ENCODE measurements around the gene S100A3. TPM values are rescaled to one million over a fixed set of nuclear protein-coding genes. Genes with fewer than 3 reads are reported as not detected.

S100A3 gene
- total and polyA plus RNA-seq, 2 of the 13 experiments (the other 11 are each of a cell fraction or from before 2014, with no cell fraction given) = 2.5 to 4.5 TPM

DNA sequence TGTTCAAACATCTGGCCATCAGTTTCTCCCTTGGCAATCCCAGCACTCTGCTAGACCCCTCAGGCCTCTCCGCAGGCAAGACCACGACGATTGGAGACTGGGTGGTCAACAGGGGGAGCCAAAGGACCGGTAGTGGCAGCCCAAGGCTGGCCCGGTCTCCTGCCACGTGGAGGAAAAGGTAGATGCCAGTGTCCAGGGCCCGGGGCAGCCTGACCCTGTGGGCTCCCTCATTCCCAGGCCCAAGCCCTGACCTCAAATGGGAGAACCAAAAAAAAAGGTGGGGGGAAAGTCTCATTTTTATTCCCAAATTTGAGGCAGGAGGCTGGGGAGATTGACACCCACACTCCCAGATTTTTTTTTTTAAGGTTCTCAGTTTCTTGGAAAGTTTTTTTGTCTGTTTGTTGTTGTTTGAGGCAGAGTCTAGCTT lies 38.1 kb downstream of the S100A3 start (continued):
- TF ChIP-seq, protein P1, sequence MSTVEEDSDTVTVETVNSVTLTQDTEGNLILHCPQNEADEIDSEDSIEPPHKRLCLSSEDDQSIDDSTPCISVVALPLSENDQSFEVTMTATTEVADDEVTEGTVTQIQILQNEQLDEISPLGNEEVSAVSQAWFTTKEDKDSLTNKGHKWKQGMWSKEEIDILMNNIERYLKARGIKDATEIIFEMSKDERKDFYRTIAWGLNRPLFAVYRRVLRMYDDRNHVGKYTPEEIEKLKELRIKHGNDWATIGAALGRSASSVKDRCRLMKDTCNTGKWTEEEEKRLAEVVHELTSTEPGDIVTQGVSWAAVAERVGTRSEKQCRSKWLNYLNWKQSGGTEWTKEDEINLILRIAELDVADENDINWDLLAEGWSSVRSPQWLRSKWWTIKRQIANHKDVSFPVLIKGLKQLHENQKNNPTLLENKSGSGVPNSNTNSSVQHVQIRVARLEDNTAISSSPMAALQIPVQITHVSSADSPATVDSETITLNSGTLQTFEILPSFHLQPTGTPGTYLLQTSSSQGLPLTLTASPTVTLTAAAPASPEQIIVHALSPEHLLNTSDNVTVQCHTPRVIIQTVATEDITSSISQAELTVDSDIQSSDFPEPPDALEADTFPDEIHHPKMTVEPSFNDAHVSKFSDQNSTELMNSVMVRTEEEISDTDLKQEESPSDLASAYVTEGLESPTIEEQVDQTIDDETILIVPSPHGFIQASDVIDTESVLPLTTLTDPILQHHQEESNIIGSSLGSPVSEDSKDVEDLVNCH (CRISPR knock-in tag; IDR thresholded peaks at IDR 0.05) = no peak
- TF ChIP-seq, protein P2, sequence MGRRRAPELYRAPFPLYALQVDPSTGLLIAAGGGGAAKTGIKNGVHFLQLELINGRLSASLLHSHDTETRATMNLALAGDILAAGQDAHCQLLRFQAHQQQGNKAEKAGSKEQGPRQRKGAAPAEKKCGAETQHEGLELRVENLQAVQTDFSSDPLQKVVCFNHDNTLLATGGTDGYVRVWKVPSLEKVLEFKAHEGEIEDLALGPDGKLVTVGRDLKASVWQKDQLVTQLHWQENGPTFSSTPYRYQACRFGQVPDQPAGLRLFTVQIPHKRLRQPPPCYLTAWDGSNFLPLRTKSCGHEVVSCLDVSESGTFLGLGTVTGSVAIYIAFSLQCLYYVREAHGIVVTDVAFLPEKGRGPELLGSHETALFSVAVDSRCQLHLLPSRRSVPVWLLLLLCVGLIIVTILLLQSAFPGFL (CRISPR knock-in tag; IDR thresholded peaks at IDR 0.05) = no peak
- TF ChIP-seq ZNF772 (CRISPR knock-in tag; IDR thresholded peaks at IDR 0.05) (no peak), RARA (CRISPR knock-in tag; IDR thresholded peaks at IDR 0.05) (0 out of 2 replicates have a peak, but pooled peaks have one; percentile 19), YEATS2 (CRISPR knock-in tag; IDR thresholded peaks at IDR 0.05; ENCODE audit: borderline replicate concordance) (peak; percentile 53; the same call in 1 of the 2 replicates), JUNB (CRISPR knock-in tag; IDR thresholded peaks at IDR 0.05; ENCODE audit: borderline replicate concordance) (no peak), NFE2L2 (IDR thresholded peaks at IDR 0.05; ENCODE audit: low read length) (no peak), CHD2 (IDR thresholded peaks at IDR 0.05; ENCODE audit: low read depth, low read length) (no peak), ZNF891 (CRISPR knock-in tag; IDR thresholded peaks at IDR 0.05) (no peak), ZEB1 (IDR thresholded peaks at IDR 0.05; ENCODE audit: insufficient replicate concordance, low read depth) (no peak), ATF7-NPFF (CRISPR knock-in tag; IDR thresholded peaks at IDR 0.05; ENCODE audit: low read depth) (no peak), RNF2 (conservative IDR thresholded peaks at IDR 0.05; ENCODE audit: low read depth) (peak; percentile 36; the same call in 1 of the 2 replicates), ZBTB21 (CRISPR knock-in tag; IDR thresholded peaks at IDR 0.05) (no peak), ZNF780A (CRISPR knock-in tag; IDR thresholded peaks at IDR 0.05) (no peak), EED (CRISPR knock-in tag; IDR thresholded peaks at IDR 0.05) (no peak), DMAP1 (CRISPR knock-in tag; IDR thresholded peaks at IDR 0.05) (peak; percentile 84), NFIB (CRISPR knock-in tag; IDR thresholded peaks at IDR 0.05; ENCODE audit: borderline replicate concordance) (no peak), HOXA3 (CRISPR knock-in tag; IDR thresholded peaks at IDR 0.05) (0 out of 2 replicates have a peak, but pooled peaks have one; percentile 34), KLF6 (CRISPR knock-in tag; IDR thresholded peaks at IDR 0.05) (no peak), MEIS1 (CRISPR knock-in tag; IDR thresholded peaks at IDR 0.05; ENCODE audit: borderline replicate concordance) (no peak), SMAD1 (CRISPR knock-in tag; IDR thresholded peaks at IDR 0.05; ENCODE audit: borderline replicate concordance, low read depth) (no peak), MATR3 (CRISPR knock-in tag; IDR thresholded peaks at IDR 0.05) (no peak), HMGA1 (CRISPR knock-in tag; conservative IDR thresholded peaks at IDR 0.05) (no peak), ZNF431 (CRISPR knock-in tag; IDR thresholded peaks at IDR 0.05; ENCODE audit: borderline replicate concordance, low read depth) (no peak), MXD4 (CRISPR knock-in tag; IDR thresholded peaks at IDR 0.05) (peak; percentile 77; the same call in 1 of the 2 replicates), IKZF4 (CRISPR knock-in tag; IDR thresholded peaks at IDR 0.05; ENCODE audit: borderline replicate concordance, low read depth, not compliant biosample characterization) (no peak), ZMYM3 (CRISPR knock-in tag; IDR thresholded peaks at IDR 0.05) (no peak)
- TF ChIP-seq, protein P3, sequence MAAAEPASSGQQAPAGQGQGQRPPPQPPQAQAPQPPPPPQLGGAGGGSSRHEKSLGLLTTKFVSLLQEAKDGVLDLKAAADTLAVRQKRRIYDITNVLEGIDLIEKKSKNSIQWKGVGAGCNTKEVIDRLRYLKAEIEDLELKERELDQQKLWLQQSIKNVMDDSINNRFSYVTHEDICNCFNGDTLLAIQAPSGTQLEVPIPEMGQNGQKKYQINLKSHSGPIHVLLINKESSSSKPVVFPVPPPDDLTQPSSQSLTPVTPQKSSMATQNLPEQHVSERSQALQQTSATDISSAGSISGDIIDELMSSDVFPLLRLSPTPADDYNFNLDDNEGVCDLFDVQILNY (CRISPR knock-in tag; conservative IDR thresholded peaks at IDR 0.05) = no peak
- TF ChIP-seq, protein P4, sequence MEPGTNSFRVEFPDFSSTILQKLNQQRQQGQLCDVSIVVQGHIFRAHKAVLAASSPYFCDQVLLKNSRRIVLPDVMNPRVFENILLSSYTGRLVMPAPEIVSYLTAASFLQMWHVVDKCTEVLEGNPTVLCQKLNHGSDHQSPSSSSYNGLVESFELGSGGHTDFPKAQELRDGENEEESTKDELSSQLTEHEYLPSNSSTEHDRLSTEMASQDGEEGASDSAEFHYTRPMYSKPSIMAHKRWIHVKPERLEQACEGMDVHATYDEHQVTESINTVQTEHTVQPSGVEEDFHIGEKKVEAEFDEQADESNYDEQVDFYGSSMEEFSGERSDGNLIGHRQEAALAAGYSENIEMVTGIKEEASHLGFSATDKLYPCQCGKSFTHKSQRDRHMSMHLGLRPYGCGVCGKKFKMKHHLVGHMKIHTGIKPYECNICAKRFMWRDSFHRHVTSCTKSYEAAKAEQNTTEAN (CRISPR knock-in tag; conservative IDR thresholded peaks at IDR 0.05) = no peak

All from HepG2 (cell line).